Ishikawa (cell line): ENCODE results near the gene SERINC5.
A peak's percentile ranks its signal among the peaks of the same experiment; 100 is the strongest.

ENCODE experiments used
- CEBPB ChIP-seq: IDR thresholded peaks from 2 replicates; pipeline ENCODE4 v1.6.1; 2012
- TF ChIP-seq, protein P1 (sequence below): IDR thresholded peaks from 2 replicates; pipeline ENCODE4 v1.6.1; 2012; ENCODE audit warnings: low read depth, mild to moderate bottlenecking

DNA sequence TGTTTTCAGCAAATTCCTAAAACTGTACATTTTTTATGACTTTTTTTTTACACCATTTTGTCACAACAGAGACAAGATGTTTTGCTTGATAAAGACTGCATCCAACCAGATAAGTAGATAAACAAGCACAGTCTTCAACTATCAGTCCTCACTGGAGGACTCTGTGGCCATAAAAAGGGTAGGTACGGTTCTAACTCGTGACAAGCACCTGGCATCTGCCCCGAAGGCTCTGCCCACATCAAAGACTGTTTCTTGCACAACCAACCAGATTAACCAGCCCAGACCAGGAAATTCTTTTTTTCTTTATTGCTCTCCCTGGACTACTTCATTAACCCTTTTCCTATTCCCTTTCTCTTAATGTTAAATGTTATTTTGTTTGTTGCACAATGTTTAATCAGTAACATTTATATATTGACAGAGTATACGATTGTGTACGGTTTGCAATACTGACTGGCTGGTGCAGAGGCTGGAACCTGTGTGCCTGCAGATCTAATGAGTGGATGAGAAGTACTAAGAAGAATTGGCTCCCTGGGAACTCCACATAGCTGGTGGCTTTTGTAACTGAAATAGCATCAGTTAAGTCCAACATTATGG lies 74.1 kb downstream of the SERINC5 start:
- TF ChIP-seq, protein P1, sequence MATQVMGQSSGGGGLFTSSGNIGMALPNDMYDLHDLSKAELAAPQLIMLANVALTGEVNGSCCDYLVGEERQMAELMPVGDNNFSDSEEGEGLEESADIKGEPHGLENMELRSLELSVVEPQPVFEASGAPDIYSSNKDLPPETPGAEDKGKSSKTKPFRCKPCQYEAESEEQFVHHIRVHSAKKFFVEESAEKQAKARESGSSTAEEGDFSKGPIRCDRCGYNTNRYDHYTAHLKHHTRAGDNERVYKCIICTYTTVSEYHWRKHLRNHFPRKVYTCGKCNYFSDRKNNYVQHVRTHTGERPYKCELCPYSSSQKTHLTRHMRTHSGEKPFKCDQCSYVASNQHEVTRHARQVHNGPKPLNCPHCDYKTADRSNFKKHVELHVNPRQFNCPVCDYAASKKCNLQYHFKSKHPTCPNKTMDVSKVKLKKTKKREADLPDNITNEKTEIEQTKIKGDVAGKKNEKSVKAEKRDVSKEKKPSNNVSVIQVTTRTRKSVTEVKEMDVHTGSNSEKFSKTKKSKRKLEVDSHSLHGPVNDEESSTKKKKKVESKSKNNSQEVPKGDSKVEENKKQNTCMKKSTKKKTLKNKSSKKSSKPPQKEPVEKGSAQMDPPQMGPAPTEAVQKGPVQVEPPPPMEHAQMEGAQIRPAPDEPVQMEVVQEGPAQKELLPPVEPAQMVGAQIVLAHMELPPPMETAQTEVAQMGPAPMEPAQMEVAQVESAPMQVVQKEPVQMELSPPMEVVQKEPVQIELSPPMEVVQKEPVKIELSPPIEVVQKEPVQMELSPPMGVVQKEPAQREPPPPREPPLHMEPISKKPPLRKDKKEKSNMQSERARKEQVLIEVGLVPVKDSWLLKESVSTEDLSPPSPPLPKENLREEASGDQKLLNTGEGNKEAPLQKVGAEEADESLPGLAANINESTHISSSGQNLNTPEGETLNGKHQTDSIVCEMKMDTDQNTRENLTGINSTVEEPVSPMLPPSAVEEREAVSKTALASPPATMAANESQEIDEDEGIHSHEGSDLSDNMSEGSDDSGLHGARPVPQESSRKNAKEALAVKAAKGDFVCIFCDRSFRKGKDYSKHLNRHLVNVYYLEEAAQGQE, result no peak
- TF ChIP-seq CEBPB, result peak; percentile 91
